ENCODE results near the gene DPEP1. TPM values are rescaled to one million over a fixed set of nuclear protein-coding genes. Genes with fewer than 3 reads are reported as not detected.

The DPEP1 gene
- total and polyA plus RNA-seq, 4 donors = 0.26 to 8.9 (median 0.95) TPM

DNA sequence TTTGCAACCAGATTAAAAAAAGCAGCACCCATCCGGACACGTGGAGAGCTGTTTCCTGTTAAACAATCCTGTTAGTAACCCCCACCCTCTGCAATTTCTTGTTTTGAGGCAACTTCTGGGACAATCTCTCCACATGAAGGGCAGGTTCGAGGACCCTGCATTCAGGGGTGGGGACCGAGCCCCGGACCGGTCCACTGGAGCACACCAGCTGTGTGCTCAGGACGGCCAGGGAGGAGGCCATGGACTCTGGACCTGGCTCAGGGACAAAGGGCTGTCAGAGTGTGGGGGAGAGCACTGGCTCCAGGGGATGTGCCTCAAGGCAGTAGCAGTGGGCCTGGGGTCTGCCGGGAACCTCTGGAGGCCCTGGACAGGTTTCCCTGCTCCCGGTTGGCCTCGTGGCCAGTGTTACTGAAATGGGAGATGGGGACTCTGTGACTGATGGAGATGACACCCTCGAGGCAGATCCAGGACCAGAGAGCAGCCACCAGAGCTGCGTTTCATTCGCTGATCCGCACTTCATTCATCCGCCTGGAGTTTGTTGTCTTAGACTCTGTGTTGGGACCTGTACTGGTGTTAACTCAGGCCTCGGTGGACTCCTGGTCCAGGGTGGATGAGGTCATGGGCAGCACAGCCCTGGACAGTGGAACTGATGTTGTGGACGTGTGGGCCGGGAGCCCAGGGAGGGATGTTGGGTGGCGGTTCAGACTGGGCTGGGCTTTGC, 40.8 kb upstream of the DPEP1 start:
- TF ChIP-seq, protein P1, sequence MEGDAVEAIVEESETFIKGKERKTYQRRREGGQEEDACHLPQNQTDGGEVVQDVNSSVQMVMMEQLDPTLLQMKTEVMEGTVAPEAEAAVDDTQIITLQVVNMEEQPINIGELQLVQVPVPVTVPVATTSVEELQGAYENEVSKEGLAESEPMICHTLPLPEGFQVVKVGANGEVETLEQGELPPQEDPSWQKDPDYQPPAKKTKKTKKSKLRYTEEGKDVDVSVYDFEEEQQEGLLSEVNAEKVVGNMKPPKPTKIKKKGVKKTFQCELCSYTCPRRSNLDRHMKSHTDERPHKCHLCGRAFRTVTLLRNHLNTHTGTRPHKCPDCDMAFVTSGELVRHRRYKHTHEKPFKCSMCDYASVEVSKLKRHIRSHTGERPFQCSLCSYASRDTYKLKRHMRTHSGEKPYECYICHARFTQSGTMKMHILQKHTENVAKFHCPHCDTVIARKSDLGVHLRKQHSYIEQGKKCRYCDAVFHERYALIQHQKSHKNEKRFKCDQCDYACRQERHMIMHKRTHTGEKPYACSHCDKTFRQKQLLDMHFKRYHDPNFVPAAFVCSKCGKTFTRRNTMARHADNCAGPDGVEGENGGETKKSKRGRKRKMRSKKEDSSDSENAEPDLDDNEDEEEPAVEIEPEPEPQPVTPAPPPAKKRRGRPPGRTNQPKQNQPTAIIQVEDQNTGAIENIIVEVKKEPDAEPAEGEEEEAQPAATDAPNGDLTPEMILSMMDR (IDR thresholded peaks at IDR 0.05; ENCODE audit: control extremely low read depth, extremely low read depth) = no peak
- Histone ChIP-seq H3K9ac (ENCODE audit: insufficient read depth in 1 of 2, low read length in 2 of 2) (no peak overlapping the region), H3K9me3 (ENCODE audit: control insufficient read depth in 4 of 4, insufficient read depth in 3 of 4, low read length in 3 of 4) (no peaks in the 10 kb centered on the region), H3K36me3 (ENCODE audit: control insufficient read depth in 4 of 4, insufficient read depth in 4 of 4, low read length in 4 of 4) (no peaks in the 10 kb centered on the region), H3K4me3 (no peak overlapping the region), H3K27me3 (ENCODE audit: control insufficient read depth in 3 of 3, insufficient read depth in 3 of 3, low read length in 2 of 3) (peaks cover 4 to 40% (median 5%) of the 10 kb centered on the region in 3 donors), H3K4me1 (ENCODE audit: control insufficient read depth in 5 of 5, insufficient read depth in 5 of 5, low read length in 5 of 5) (peaks cover 0 to 21% (median 6%) of the 10 kb centered on the region in 5 donors), H3K27ac (ENCODE audit: low read depth in 1 of 2, low read length in 1 of 2) (no peak overlapping the region)
- ATAC-seq (ENCODE audit: insufficient read depth, low FRiP score) (no peak), DNase-seq (no peak)
- WGBS, 2 donors = 70% methylated on average over 19 of the region's 19 CpGs

DNA sequence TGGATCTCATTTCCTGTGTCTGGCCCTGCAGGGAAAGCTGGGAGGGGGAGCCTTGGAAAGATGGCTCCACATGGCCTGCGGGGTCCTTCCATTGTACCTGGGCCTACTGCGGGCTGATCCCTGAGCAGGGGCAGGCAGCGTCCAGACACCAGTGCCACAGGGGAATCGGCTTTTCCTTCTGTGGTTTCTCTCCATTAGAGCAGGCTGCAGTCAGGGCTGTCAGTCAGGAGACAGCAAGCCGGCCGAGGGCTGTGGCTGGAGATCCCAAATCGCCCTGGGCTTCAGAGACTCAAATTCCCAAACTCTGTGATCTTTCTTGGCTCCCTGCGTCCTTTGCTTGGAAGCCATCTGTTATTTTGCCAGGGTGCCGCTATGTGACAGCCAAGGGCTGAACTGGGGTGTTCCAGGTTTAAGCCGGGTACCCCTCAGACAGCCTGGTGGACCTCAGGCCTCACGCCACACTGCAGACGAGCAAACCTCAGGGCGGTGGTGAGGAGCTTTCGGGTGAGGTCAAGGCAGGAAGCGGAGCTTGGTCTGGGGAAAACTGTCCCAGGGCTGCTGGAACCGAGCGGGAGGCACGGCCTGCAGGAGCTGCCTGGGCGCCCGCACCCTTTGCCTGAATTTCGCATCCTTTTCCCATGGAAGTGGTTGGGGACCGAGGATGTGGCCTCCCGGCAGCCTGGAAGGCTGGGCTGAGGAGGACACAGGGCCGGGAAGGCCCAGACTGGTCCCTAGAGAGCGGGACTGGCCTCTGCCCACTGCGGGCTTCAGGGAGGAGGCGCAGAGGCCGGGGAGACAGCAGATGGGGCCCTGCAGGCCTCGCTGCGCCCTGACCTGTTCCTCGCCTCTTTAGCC, 39.4 kb upstream of the DPEP1 start:
- Histone ChIP-seq H3K27ac (ENCODE audit: low read depth in 1 of 2, low read length in 1 of 2) (no peak overlapping the region), H3K4me3 (no peak overlapping the region), H3K9ac (ENCODE audit: insufficient read depth in 1 of 2, low read length in 2 of 2) (no peak overlapping the region), H3K27me3 (ENCODE audit: control insufficient read depth in 3 of 3, insufficient read depth in 3 of 3, low read length in 2 of 3) (peaks cover 4 to 39% (median 5%) of the 10 kb centered on the region in 3 donors), H3K4me1 (ENCODE audit: control insufficient read depth in 5 of 5, insufficient read depth in 5 of 5, low read length in 5 of 5) (peaks cover 0 to 21% (median 6%) of the 10 kb centered on the region in 5 donors), H3K9me3 (ENCODE audit: control insufficient read depth in 4 of 4, insufficient read depth in 3 of 4, low read length in 3 of 4) (no peaks in the 10 kb centered on the region), H3K36me3 (ENCODE audit: control insufficient read depth in 4 of 4, insufficient read depth in 4 of 4, low read length in 4 of 4) (no peaks in the 10 kb centered on the region)
- no peak for DNase-seq
- 74 to 85% methylated on average over 31 of the region's 31 CpGs for WGBS, 2 donors
- ATAC-seq (ENCODE audit: insufficient read depth, low FRiP score) = no peak
- TF ChIP-seq, protein P1 (IDR thresholded peaks at IDR 0.05; ENCODE audit: control extremely low read depth, extremely low read depth) = no peak

DNA sequence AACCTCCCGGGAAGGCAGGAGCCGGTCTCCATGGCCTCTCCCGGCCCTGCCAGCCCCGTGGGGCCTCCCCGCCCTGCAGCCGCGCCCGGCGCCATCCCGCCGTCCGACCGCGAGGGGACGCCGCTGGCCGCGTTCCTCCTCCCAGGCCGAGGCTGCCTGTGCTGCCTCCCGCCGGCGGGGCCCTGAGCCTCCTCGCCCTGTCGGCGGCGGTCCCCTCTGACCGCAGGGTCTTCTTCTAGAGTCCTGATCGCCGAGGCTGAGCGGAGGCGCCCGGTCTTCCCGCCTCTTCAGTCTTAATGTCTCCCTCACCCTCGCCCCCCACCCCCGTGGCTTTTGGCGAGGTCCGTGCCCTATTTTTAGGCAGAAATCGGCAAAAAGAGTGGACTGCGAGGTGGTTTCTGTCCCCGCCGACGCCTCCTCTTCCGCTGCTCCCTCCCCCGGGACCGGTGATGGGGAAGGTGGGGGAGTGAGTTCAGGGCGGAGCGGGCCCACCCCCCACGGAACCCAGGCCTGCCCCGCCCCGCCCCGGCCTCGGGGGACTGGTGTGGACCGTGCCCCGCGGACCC, 38.7 kb upstream of the DPEP1 start:
- TF ChIP-seq, protein P1 (IDR thresholded peaks at IDR 0.05; ENCODE audit: control extremely low read depth, extremely low read depth) = peak; percentile 39
- Histone ChIP-seq H3K36me3 (ENCODE audit: control insufficient read depth in 4 of 4, insufficient read depth in 4 of 4, low read length in 4 of 4) (no peaks in the 10 kb centered on the region), H3K27me3 (ENCODE audit: control insufficient read depth in 3 of 3, insufficient read depth in 3 of 3, low read length in 2 of 3) (peaks cover 4 to 36% (median 5%) of the 10 kb centered on the region in 3 donors), H3K4me1 (ENCODE audit: control insufficient read depth in 5 of 5, insufficient read depth in 5 of 5, low read length in 5 of 5) (peaks cover 0 to 21% (median 6%) of the 10 kb centered on the region in 5 donors), H3K4me3 (no peak overlapping the region), H3K27ac (ENCODE audit: low read depth in 1 of 2, low read length in 1 of 2) (no peak overlapping the region), H3K9ac (ENCODE audit: insufficient read depth in 1 of 2, low read length in 2 of 2) (no peak overlapping the region), H3K9me3 (ENCODE audit: control insufficient read depth in 4 of 4, insufficient read depth in 3 of 4, low read length in 3 of 4) (no peaks in the 10 kb centered on the region)
- 2 to 10% methylated on average over 35 to 55 of the region's 55 CpGs for WGBS, 2 donors
- DNase-seq (peak; percentile 36 to 65 (median 49)), ATAC-seq (ENCODE audit: insufficient read depth, low FRiP score) (peak; percentile 58)
